ENCODE measurements around the gene COL11A1. TPM values are rescaled to one million over a fixed set of nuclear protein-coding genes. Genes with fewer than 3 reads are reported as not detected.

The COL11A1 gene
- total and polyA plus RNA-seq, 2 of the 4 experiments (the other 2 are of a cell fraction): 4.6 to 5.2 TPM

GRCh38 chr1:103063921-103064320, 44.4 kb downstream of the COL11A1 start:
- no CpG with 5 or more reads among the region's 2 CpGs for WGBS, 2 experiments (ENCODE audit: extremely low coverage in 2 of 2, insufficient read length in 1 of 2)
- intact Hi-C loops (cut with micrococcal nuclease) (no loop called here), in situ Hi-C loops (cut with MboI; ENCODE audit: low sequenced_read_pairs) (no loop called here), dilution Hi-C loops (cut with HindIII; ENCODE audit: low sequenced_read_pairs, unreplicated experiment) (no loop called here)
- Histone ChIP-seq H4K91ac (ENCODE audit: insufficient read depth, low read depth, low read length) (no peak overlapping the region), H2BK120ac (ENCODE audit: low read depth, low read length) (no peak overlapping the region), H4K8ac (ENCODE audit: low read depth in 2 of 2, low read length in 2 of 2) (no peak overlapping the region), H3K4me2 (ENCODE audit: low read depth, low read length) (no peak overlapping the region), H3K56ac (ENCODE audit: extremely low read depth, insufficient read depth, low read length) (no peak overlapping the region), H2AK5ac (ENCODE audit: low read depth, low read length) (no peak overlapping the region), H4K5ac (ENCODE audit: low read depth, low read length) (no peak overlapping the region), H4K20me1 (ENCODE audit: insufficient read depth, low read length) (no peaks in the 10 kb centered on the region), H3K4ac (ENCODE audit: low read depth, low read length) (no peak overlapping the region), H3K18ac (ENCODE audit: low read depth, low read length) (no peak overlapping the region), H3K79me1 (ENCODE audit: low read depth in 1 of 2, low read length in 2 of 2) (no peaks in the 10 kb centered on the region), H3K23ac (ENCODE audit: low read depth, low read length) (no peak overlapping the region), H2BK15ac (ENCODE audit: low read depth, low read length) (no peak overlapping the region), H3K14ac (replicated peaks; ENCODE audit: low read depth, low read length) (no peak overlapping the region), H3K9me3 (ENCODE audit: control insufficient read depth, insufficient read depth, low read length) (no peaks in the 10 kb centered on the region), H2AFZ (replicated peaks; ENCODE audit: low read length, poor library complexity) (no peak overlapping the region), H3K36me3 (ENCODE audit: control insufficient read depth, insufficient read depth, low read length) (no peaks in the 10 kb centered on the region), H3K27ac (ENCODE audit: insufficient read depth, low read length) (no peak overlapping the region), H2BK20ac (ENCODE audit: low read depth, low read length) (no peak overlapping the region), H3K9ac (ENCODE audit: low read depth, low read length) (no peak overlapping the region), H3K4me3 (ENCODE audit: insufficient read depth, low read depth, low read length) (no peak overlapping the region), H3K4me1 (ENCODE audit: control insufficient read depth, insufficient read depth, low read length) (no peaks in the 10 kb centered on the region), H2BK5ac (ENCODE audit: low read depth, low read length, poor library complexity, severe bottlenecking) (no peak overlapping the region), H3K9me1 (ENCODE audit: insufficient read depth, low read length) (no peaks in the 10 kb centered on the region), H3K27me3 (ENCODE audit: control insufficient read depth, insufficient read depth, low read length) (no peaks in the 10 kb centered on the region), H2AK9ac (replicated peaks; ENCODE audit: low read depth, low read length, poor library complexity) (no peak overlapping the region)
- POLR2A ChIA-PET (ENCODE audit: unreplicated experiment): no interaction called here
- no TSS peak for BruUV-seq (replicated peaks)
- ATAC-seq (ENCODE audit: low read depth) (no peak), DNase-seq (no peak)
- CTCF ChIA-PET: no interaction called here
- no peak for TF ChIP-seq POLR2A (IDR thresholded peaks at IDR 0.05; ENCODE audit: low read depth, low read length)
- no peak for TF ChIP-seq RAD21 (IDR thresholded peaks at IDR 0.05; ENCODE audit: low read length)
- TF ChIP-seq FOS (IDR thresholded peaks at IDR 0.05; ENCODE audit: low read depth, low read length): no peak
- TF ChIP-seq RFX5 (IDR thresholded peaks at IDR 0.05; ENCODE audit: low read depth, low read length): no peak
- TF ChIP-seq CHD1 (IDR thresholded peaks at IDR 0.05; ENCODE audit: low read depth, low read length): no peak
- TF ChIP-seq MAFK (IDR thresholded peaks at IDR 0.05; ENCODE audit: low read depth, low read length): no peak
- no peak for TF ChIP-seq SMC3 (IDR thresholded peaks at IDR 0.05; ENCODE audit: low read depth, low read length)
- no peak for TF ChIP-seq MXI1 (IDR thresholded peaks at IDR 0.05; ENCODE audit: borderline replicate concordance, low read depth, low read length)
- no peak for TF ChIP-seq USF2 (IDR thresholded peaks at IDR 0.05; ENCODE audit: low read depth, low read length)

All from IMR-90 (cell line).